Measurements from ENCODE around the gene TXNRD3.
"Not testable (repeated sequence)": the region's sequence is repeated elsewhere in the genome, so short reads cannot be mapped to it uniquely, and the experiment has no call there.

Gene TXNRD3

GRCh38 chr3:126616931-126617330 is 38.0 kb downstream of the TXNRD3 start:
- H3K4me3 ChIP-seq (ENCODE audit: low read depth, low read length): no peak overlapping the region
- H3K9me3 ChIP-seq (ENCODE audit: control insufficient read depth, insufficient read depth, low read length): no peaks in the 10 kb centered on the region
- no peaks in the 10 kb centered on the region for H3K4me1 ChIP-seq (ENCODE audit: control insufficient read depth, insufficient read depth, low read length)
- no peak overlapping the region for H3K27ac ChIP-seq (ENCODE audit: low read depth, low read length)
- no peaks in the 10 kb centered on the region for H3K36me3 ChIP-seq (ENCODE audit: control insufficient read depth, insufficient read depth, low read length)
- no peaks in the 10 kb centered on the region for H3K27me3 ChIP-seq (ENCODE audit: control insufficient read depth, insufficient read depth, low read length)
- no peak overlapping the region for H3K9ac ChIP-seq (ENCODE audit: low read depth, low read length)

- Histone ChIP-seq H3K4me1 (ENCODE audit: control insufficient read depth, insufficient read depth, low read length) (no peaks in the 10 kb centered on the region), H3K36me3 (ENCODE audit: control insufficient read depth, insufficient read depth, low read length) (no peaks in the 10 kb centered on the region), H3K27me3 (ENCODE audit: control insufficient read depth, insufficient read depth, low read length) (no peaks in the 10 kb centered on the region), H3K27ac (ENCODE audit: low read depth, low read length) (no peak overlapping the region), H3K9ac (ENCODE audit: low read depth, low read length) (no peak overlapping the region), H3K4me3 (ENCODE audit: low read depth, low read length) (no peak overlapping the region), H3K9me3 (ENCODE audit: control insufficient read depth, insufficient read depth, low read length) (no peaks in the 10 kb centered on the region)
Measured at GRCh38 chr3:126613479-126614188, 41.3 kb downstream of the TXNRD3 start.

- Histone ChIP-seq H3K27me3 (ENCODE audit: control insufficient read depth, insufficient read depth, low read length) (no peaks in the 10 kb centered on the region), H3K9me3 (ENCODE audit: control insufficient read depth, insufficient read depth, low read length) (no peaks in the 10 kb centered on the region), H3K4me1 (ENCODE audit: control insufficient read depth, insufficient read depth, low read length) (no peaks in the 10 kb centered on the region), H3K4me3 (ENCODE audit: low read depth, low read length) (no peak overlapping the region), H3K27ac (ENCODE audit: low read depth, low read length) (no peak overlapping the region), H3K9ac (ENCODE audit: low read depth, low read length) (no peak overlapping the region), H3K36me3 (ENCODE audit: control insufficient read depth, insufficient read depth, low read length) (no peaks in the 10 kb centered on the region)
Measured at GRCh38 chr3:126612479-126613205, 42.3 kb downstream of the TXNRD3 start.

- Histone ChIP-seq H3K27me3 (ENCODE audit: control insufficient read depth, insufficient read depth, low read length) (no peaks in the 10 kb centered on the region), H3K9ac (ENCODE audit: low read depth, low read length) (no peak overlapping the region), H3K4me1 (ENCODE audit: control insufficient read depth, insufficient read depth, low read length) (no peaks in the 10 kb centered on the region), H3K9me3 (ENCODE audit: control insufficient read depth, insufficient read depth, low read length) (no peaks in the 10 kb centered on the region), H3K36me3 (ENCODE audit: control insufficient read depth, insufficient read depth, low read length) (no peaks in the 10 kb centered on the region), H3K27ac (ENCODE audit: low read depth, low read length) (no peak overlapping the region), H3K4me3 (ENCODE audit: low read depth, low read length) (no peak overlapping the region)
Measured at GRCh38 chr3:126609909-126610308, 45.0 kb downstream of the TXNRD3 start.

- Histone ChIP-seq H3K27ac (ENCODE audit: low read depth, low read length) (no peak overlapping the region), H3K36me3 (ENCODE audit: control insufficient read depth, insufficient read depth, low read length) (no peaks in the 10 kb centered on the region), H3K9ac (ENCODE audit: low read depth, low read length) (no peak overlapping the region), H3K4me1 (ENCODE audit: control insufficient read depth, insufficient read depth, low read length) (no peaks in the 10 kb centered on the region), H3K27me3 (ENCODE audit: control insufficient read depth, insufficient read depth, low read length) (no peaks in the 10 kb centered on the region), H3K9me3 (ENCODE audit: control insufficient read depth, insufficient read depth, low read length) (no peaks in the 10 kb centered on the region), H3K4me3 (ENCODE audit: low read depth, low read length) (no peak overlapping the region)
Measured at GRCh38 chr3:126607214-126607908, 47.6 kb downstream of the TXNRD3 start.

- Histone ChIP-seq H3K4me3 (ENCODE audit: low read depth, low read length) (no peak overlapping the region), H3K9me3 (ENCODE audit: control insufficient read depth, insufficient read depth, low read length) (no peaks in the 10 kb centered on the region), H3K27ac (ENCODE audit: low read depth, low read length) (no peak overlapping the region), H3K36me3 (ENCODE audit: control insufficient read depth, insufficient read depth, low read length) (no peaks in the 10 kb centered on the region), H3K9ac (ENCODE audit: low read depth, low read length) (no peak overlapping the region), H3K4me1 (ENCODE audit: control insufficient read depth, insufficient read depth, low read length) (no peaks in the 10 kb centered on the region), H3K27me3 (ENCODE audit: control insufficient read depth, insufficient read depth, low read length) (no peaks in the 10 kb centered on the region)
Measured at GRCh38 chr3:126606001-126606400, 48.9 kb downstream of the TXNRD3 start.

- no peaks in the 10 kb centered on the region for H3K36me3 ChIP-seq (ENCODE audit: control insufficient read depth, insufficient read depth, low read length)
- H3K27ac ChIP-seq (ENCODE audit: low read depth, low read length): no peak overlapping the region
- H3K27me3 ChIP-seq (ENCODE audit: control insufficient read depth, insufficient read depth, low read length): no peaks in the 10 kb centered on the region
- no peak overlapping the region for H3K4me3 ChIP-seq (ENCODE audit: low read depth, low read length)
- no peak overlapping the region for H3K9ac ChIP-seq (ENCODE audit: low read depth, low read length)
- no peaks in the 10 kb centered on the region for H3K9me3 ChIP-seq (ENCODE audit: control insufficient read depth, insufficient read depth, low read length)
- H3K4me1 ChIP-seq (ENCODE audit: control insufficient read depth, insufficient read depth, low read length): no peaks in the 10 kb centered on the region
Measured at GRCh38 chr3:126604691-126605090, 50.2 kb downstream of the TXNRD3 start.

GRCh38 chr3:126599101-126599500 is 55.8 kb downstream of the TXNRD3 start:
- H3K4me1 ChIP-seq (ENCODE audit: control insufficient read depth, insufficient read depth, low read length): no peaks in the 10 kb centered on the region
- H3K4me3 ChIP-seq (ENCODE audit: low read depth, low read length): no peak overlapping the region
- H3K9ac ChIP-seq (ENCODE audit: low read depth, low read length): no peak overlapping the region
- no peak overlapping the region for H3K27ac ChIP-seq (ENCODE audit: low read depth, low read length)
- H3K36me3 ChIP-seq (ENCODE audit: control insufficient read depth, insufficient read depth, low read length): no peaks in the 10 kb centered on the region
- no peaks in the 10 kb centered on the region for H3K27me3 ChIP-seq (ENCODE audit: control insufficient read depth, insufficient read depth, low read length)
- no peaks in the 10 kb centered on the region; the same call in 1 of the 2 replicates for H3K9me3 ChIP-seq (ENCODE audit: control insufficient read depth, insufficient read depth, low read length)

GRCh38 chr3:126595479-126595878 is 59.4 kb downstream of the TXNRD3 start:
- not testable (repeated sequence) for H3K9ac ChIP-seq (ENCODE audit: low read depth, low read length); H3K27ac ChIP-seq (ENCODE audit: low read depth, low read length); H3K4me1 ChIP-seq (ENCODE audit: control insufficient read depth, insufficient read depth, low read length); H3K27me3 ChIP-seq (ENCODE audit: control insufficient read depth, insufficient read depth, low read length); H3K36me3 ChIP-seq (ENCODE audit: control insufficient read depth, insufficient read depth, low read length); H3K4me3 ChIP-seq (ENCODE audit: low read depth, low read length); H3K9me3 ChIP-seq (ENCODE audit: control insufficient read depth, insufficient read depth, low read length)

- H3K9ac ChIP-seq (ENCODE audit: low read depth, low read length); H3K27ac ChIP-seq (ENCODE audit: low read depth, low read length); H3K4me3 ChIP-seq (ENCODE audit: low read depth, low read length); H3K4me1 ChIP-seq (ENCODE audit: control insufficient read depth, insufficient read depth, low read length); H3K36me3 ChIP-seq (ENCODE audit: control insufficient read depth, insufficient read depth, low read length); H3K27me3 ChIP-seq (ENCODE audit: control insufficient read depth, insufficient read depth, low read length); H3K9me3 ChIP-seq (ENCODE audit: control insufficient read depth, insufficient read depth, low read length): not testable (repeated sequence)
Measured at GRCh38 chr3:126591515-126591914, 63.4 kb downstream of the TXNRD3 start.

GRCh38 chr3:126582311-126582710 is 72.6 kb downstream of the TXNRD3 start:
- Histone ChIP-seq H3K9me3 (ENCODE audit: control insufficient read depth, insufficient read depth, low read length) (no peaks in the 10 kb centered on the region), H3K4me1 (ENCODE audit: control insufficient read depth, insufficient read depth, low read length) (no peaks in the 10 kb centered on the region), H3K27ac (ENCODE audit: low read depth, low read length) (no peak overlapping the region), H3K4me3 (ENCODE audit: low read depth, low read length) (no peak overlapping the region), H3K27me3 (ENCODE audit: control insufficient read depth, insufficient read depth, low read length) (no peaks in the 10 kb centered on the region), H3K9ac (ENCODE audit: low read depth, low read length) (no peak overlapping the region), H3K36me3 (ENCODE audit: control insufficient read depth, insufficient read depth, low read length) (no peaks in the 10 kb centered on the region)
